HG03139 (cell line): ENCODE data around the gene SPRED2.
"Not testable (repeated sequence)": the region's sequence is repeated elsewhere in the genome, so short reads cannot be mapped to it uniquely, and the experiment has no call there.

Experiments used
- ATAC-seq: cut with Tn5 transposase; IDR thresholded peaks from one replicate; pipeline ENCODE4 v1.9.1; 2021; ENCODE audit not compliant: unreplicated experiment

The SPRED2 gene

DNA sequence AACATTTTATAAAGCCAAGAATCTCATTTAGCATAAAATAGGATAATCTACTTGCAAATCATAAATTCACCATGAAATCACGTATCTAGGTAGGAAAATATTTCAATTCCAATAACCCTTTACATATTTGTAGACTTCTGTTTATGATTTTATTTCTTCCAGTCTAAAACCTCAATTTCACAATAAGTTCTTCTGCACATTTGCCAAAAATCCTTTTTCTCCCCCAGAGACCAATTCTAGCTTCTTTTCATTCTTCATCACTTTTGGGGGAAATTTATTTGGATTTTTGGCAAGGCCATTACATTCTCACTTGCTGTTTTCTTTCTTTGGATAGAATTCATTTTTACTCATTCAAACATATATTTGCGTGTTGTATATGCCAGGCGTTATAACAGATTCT lies 86.8 kb downstream of the SPRED2 start:
- no peak for ATAC-seq

- no peak for ATAC-seq
These were observed 87.7 kb downstream of the SPRED2 start for GRCh38 chr2:65344689-65345088.

DNA sequence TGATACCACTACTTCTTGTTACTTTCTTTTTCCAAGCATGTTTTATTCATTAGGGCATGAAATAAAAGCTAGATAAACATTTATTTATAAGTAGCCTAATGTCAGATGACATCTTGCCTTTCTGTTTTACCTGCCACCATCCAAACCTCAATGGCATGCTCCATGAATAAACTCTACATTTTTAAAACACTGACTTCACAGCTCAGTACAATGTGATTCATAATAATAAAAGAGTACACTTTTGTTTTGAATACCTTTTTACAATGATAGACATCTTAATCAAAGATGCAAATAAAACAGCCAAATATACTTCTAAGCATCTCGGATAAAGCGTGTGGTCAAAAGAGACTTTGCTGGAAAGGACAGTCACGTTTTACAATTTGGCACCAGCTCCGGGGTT lies 88.2 kb downstream of the SPRED2 start:
- no peak for ATAC-seq

DNA sequence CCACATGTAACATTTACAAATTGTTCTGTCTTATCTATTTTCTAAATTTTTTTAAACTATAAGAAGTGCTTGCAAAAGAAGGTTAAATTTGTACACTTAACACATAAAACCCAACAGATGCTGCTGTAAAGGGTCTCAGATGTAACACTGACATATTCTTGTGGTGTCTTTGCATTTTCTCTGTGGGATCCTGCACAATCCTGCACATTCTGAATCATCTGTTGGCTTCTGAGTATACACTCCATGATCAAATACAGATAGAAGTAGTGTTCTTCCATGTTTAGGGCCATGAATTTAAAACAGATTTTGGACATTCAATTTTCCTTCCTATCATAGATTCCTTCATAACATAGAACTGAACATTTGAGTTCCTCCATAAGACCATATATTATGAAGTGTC lies 89.0 kb downstream of the SPRED2 start:
- no peak for ATAC-seq

GRCh38 chr2:65340898-65341681 lies 91.3 kb downstream of the SPRED2 start:
- ATAC-seq: no peak

GRCh38 chr2:65339648-65340047 lies 92.8 kb downstream of the SPRED2 start:
- no peak for ATAC-seq

DNA sequence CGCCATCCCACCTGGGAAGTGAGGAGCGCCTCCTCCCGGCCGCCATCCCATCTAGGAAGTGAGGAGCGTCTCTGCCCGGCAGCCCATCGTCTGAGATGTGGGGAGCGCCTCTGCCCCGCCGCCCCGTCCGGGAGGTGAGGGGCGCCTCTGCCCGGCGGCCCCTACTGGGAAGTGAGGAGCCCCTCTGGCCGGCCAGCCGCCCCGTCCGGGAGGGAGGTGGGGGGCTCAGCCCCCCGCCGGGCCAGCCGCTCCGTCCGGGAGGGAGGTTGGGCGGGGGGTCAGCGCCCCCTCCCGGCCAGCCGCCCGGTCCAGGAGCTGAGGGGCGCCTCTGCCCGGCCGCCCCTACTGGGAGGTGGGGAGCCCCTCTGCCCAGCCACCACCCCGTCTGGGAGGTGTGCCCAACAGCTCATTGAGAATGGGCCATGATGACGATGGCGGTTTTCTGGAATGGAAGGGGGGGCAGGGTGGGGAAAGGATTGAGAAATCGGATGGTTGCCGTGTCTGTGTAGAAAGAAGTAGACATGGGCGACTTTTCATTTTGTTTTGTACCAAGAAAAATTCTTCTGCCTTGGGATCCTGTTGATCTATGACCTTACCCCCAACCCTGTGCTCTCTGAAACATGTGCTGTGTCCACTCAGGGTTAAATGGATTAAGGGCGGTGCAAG lies 93.4 kb downstream of the SPRED2 start:
- ATAC-seq: not testable (repeated sequence)

GRCh38 chr2:65337915-65338314 lies 94.5 kb downstream of the SPRED2 start:
- not testable (repeated sequence) for ATAC-seq

- ATAC-seq: no peak
These were observed 97.7 kb downstream of the SPRED2 start for GRCh38 chr2:65334714-65335113.

DNA sequence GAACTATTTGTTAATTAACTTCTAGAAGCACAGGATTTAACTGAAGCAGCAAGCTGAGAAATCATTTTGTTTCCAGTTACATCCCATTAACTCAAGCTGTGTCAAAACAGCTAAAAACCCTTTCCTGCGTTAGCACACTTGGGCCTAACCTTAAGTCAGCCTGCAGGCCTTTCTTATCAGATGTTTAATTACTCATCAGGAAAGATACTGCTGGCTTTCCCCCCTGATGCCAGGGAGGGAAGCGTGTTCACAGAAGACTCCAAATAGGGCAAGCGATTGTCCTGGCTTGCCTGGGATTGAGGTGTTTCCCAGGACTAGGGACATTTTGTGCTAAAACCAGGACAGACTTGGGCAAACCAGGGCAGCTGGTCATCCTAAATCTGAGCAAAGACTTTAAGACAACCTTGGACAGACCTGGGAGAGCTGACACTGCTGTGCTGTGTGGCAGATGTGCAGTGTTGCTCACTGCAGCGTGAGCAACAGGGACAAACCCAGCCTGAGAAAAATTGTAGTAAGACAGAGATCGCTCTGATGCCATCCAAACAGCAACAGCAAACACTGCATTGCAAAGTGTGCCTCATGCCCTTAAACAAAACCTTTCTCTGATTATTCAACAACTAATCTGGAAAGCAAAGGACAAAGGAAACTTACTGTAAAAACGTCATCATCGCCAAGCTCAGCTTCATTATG lies 100.9 kb downstream of the SPRED2 start:
- ATAC-seq: no peak

- no peak for ATAC-seq
These were observed 102.9 kb downstream of the SPRED2 start for GRCh38 chr2:65329525-65329924.

DNA sequence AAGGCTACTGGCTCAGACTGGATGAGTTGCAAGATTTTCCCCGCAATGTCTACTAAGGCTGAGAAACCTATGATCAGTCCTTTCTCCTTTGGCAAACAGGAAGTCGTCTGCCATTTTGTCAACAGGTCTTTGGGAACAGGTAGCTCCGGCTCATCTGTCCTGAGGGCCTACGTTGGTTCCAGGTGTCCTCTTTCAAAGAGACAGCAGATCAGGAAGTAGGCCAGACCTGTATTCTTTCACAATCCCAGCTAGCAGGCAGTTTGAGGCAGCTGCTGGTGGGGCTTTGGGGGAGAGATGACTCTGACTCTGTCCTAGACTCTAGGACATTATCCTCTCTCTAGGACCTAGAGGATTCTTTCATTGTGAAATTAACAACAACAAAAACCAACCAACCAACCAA lies 106.1 kb downstream of the SPRED2 start:
- no peak for ATAC-seq

GRCh38 chr2:65325066-65325465 lies 107.3 kb downstream of the SPRED2 start:
- no peak for ATAC-seq

GRCh38 chr2:65320946-65321345 lies 111.5 kb downstream of the SPRED2 start:
- no peak for ATAC-seq

DNA sequence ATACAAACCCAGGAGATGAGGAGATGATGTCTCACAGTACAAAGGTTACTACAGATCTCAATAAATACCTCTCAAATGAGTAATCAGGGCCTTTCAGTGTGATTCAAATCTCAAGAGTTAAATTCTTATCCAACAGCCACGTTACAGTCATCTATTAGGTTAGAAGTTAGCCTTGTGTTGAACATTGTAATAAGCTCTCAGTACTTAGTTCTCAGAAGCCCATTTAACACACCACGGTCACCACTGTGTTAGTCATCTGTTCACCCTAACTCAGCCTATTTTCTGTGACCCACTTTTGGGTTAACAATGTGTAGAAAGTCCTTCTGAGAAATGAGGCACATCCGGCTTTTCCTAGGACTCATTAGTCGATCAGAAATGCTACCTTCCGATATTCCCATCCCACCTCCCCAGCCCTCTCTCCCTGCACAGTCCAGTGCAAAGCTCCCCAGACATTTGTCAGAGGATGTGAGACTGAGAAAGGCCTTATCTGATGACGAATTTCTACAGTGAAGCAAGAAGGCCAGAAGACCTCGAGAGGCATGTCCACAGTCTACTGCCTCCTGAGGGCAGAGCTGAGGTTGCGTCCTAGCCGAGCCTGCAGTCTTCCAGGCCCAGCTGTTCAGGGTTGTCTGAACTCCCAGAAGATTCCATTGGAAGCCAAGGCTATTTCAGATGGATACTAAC lies 112.2 kb downstream of the SPRED2 start:
- no peak for ATAC-seq

- ATAC-seq: no peak
These were observed 112.7 kb downstream of the SPRED2 start for GRCh38 chr2:65319674-65320041.

- ATAC-seq: no peak
These were observed 113.2 kb downstream of the SPRED2 start for GRCh38 chr2:65319072-65319673.

DNA sequence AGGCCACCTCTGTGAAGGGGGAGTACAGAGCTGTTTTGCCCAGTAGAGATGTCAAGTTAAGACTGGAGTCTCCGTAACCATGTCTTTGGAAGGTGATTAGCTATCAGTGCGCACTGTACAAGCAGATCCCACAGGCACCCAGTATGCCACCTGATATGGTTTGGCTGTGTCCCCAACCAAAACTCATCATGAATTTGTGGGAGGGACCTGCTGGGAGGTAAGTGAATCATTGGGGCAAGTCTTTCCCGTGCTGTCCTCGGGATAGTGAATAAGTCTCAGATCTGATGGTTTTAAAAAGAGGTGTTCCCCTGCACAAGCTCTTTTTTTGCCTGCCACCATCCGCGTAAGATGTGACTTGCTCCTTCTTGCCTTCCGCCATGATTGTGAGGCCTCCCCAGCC lies 114.6 kb downstream of the SPRED2 start:
- no peak for ATAC-seq

DNA sequence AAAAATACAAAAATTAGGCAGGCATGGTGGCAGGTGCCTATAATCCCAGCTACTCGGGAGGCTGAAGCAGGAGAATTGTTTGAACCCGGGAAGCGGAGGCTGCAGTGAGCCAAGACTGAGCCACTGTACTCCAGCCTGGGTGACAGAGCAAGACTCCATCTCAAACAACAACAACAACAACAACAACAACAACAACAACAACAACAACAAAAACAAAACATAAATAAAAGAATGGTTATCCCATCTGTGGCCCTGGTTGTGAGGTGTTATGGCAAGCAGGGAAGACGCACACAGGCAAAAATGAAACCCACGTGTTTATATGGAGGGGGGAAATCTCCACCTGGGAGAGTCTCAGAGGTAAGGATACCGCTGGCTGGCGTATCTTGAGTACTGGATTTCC lies 115.0 kb downstream of the SPRED2 start:
- ATAC-seq: not testable (repeated sequence)

GRCh38 chr2:65316072-65316471 lies 116.3 kb downstream of the SPRED2 start:
- ATAC-seq: no peak

GRCh38 chr2:65314801-65315441 lies 117.5 kb downstream of the SPRED2 start:
- ATAC-seq: no peak
